HepG2 (cell line): ENCODE results near the gene VWA1.

Source experiments
- BRCA1 ChIP-seq: sonication (generic); formaldehyde crosslinking; IDR thresholded peaks from 2 replicates; pipeline ENCODE4 v1.4.0; 2020; ENCODE audit warnings: missing genetic modification reagents
- FOXM1 ChIP-seq: sonication (generic); formaldehyde crosslinking; IDR thresholded peaks from 2 replicates; pipeline ENCODE4 v1.5.0; 2020; ENCODE audit warnings: missing genetic modification reagents
- NFKBIZ ChIP-seq: IDR thresholded peaks from 2 replicates; pipeline ENCODE4 v1.6.1; 2018; ENCODE audit warnings: missing genetic modification reagents, missing compliant biosample characterization
- ZNF567 ChIP-seq: sonication (generic); formaldehyde crosslinking; IDR thresholded peaks from 2 replicates; pipeline ENCODE4 v1.8.1; 2023; ENCODE audit warnings: mild to moderate bottlenecking, missing genetic modification reagents, borderline replicate concordance

DNA sequence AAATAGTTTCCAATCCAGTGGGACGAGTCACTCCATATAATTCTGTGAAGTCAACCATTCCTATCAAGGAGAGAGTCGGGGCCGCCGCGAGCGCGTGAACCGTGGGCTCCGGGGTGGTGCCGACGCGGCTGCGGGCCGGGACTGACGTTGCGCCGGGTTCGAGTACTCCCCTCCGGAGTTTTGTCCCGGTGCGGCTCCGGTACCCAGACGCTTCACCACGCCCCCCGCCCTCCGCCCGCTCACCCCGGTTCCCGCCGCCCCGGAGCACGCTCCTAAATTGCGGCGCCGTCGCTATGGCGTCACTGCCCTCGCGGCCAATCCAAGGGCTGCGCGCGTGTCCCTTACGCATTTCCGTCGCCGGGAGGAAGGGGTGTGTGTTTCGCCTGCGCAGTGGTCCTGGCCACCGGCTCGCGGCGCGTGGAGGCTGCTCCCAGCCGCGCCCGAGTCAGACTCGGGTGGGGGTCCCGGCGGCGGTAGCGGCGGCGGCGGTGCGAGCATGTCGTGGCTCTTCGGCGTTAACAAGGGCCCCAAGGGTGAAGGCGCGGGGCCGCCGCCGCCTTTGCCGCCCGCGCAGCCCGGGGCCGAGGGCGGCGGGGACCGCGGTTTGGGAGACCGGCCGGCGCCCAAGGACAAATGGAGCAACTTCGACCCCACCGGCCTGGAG lies 36.0 kb downstream of the VWA1 start, which contains the start of gene ATAD3B:
- TF ChIP-seq BRCA1 (CRISPR knock-in tag): no peak
- TF ChIP-seq NFKBIZ: no peak
- no peak for TF ChIP-seq ZNF567 (CRISPR knock-in tag)
- no peak for TF ChIP-seq FOXM1 (CRISPR knock-in tag)
